Naive thymus-derived CD4-positive, alpha-beta T cell (primary cell): ENCODE measurements around the gene GGT7. TPM values are rescaled to one million over a fixed set of nuclear protein-coding genes. Genes with fewer than 3 reads are reported as not detected.
A peak's percentile ranks its signal among the peaks of the same experiment; 100 is the strongest.

Experiments
- ATAC-seq: fragments of 150-1000 bp; cut with Tn5 transposase; 2 replicates; pipeline ENCODE4 v1.10.0; 2021; ENCODE audit warnings: mild to moderate bottlenecking, moderate library complexity
- CTCF ChIA-PET: fragments of 350-600 bp; sonication (Branson Sonifier 250); formaldehyde crosslinking; loops from one replicate; lab custom pipeline; 2021; ENCODE audit warnings: antibody characterized with exemption; lab: Charles Lee
- POLR2A ChIA-PET: fragments of 350-600 bp; sonication (Branson Sonifier 250); formaldehyde crosslinking; loops from one replicate; lab custom pipeline; 2021; ENCODE audit warnings: antibody characterized with exemption, inconsistent platforms; lab: Charles Lee
- DNase-seq, 9 donors: peaks; one replicate each; pipeline versions ENCODE4 v3.0.0 to v3.0.0-alpha.2; 2020 to 2022; ENCODE audit warnings: mixed read lengths in 1 of 9
- H3K27ac ChIP-seq: one replicate; pipeline ENCODE4 v1.7.0; 2013; ENCODE audit warnings: mild to moderate bottlenecking, low read depth, low read length, moderate library complexity
- H3K27me3 ChIP-seq, 2 donors: one replicate each; pipeline ENCODE4 v1.7.0; 2013; ENCODE audit warnings: low read length in 2 of 2, mild to moderate bottlenecking in 2 of 2, moderate library complexity in 2 of 2; ENCODE audit not compliant: control insufficient read depth in 2 of 2, insufficient read depth in 2 of 2
- H3K36me3 ChIP-seq, 3 experiments: 1 replicate in 2 of 3; 2 replicates in 1 of 3; pipeline ENCODE4 v1.7.0; 2013; ENCODE audit warnings: low read length in 3 of 3, mild to moderate bottlenecking in 3 of 3, moderate library complexity in 1 of 3; ENCODE audit not compliant: insufficient read depth in 3 of 3, control insufficient read depth in 2 of 3
- H3K4me1 ChIP-seq, 2 donors: one replicate each; pipeline ENCODE4 v1.7.0; 2013; ENCODE audit warnings: low read length in 2 of 2, mild to moderate bottlenecking in 2 of 2, moderate library complexity in 1 of 2; ENCODE audit not compliant: control insufficient read depth in 2 of 2, insufficient read depth in 2 of 2
- H3K4me3 ChIP-seq: 2 replicates; pipeline ENCODE4 v1.7.0; 2013; ENCODE audit warnings: mild to moderate bottlenecking, low read length
- H3K9me3 ChIP-seq, 3 experiments: 1 replicate in 2 of 3; 2 replicates in 1 of 3; pipeline ENCODE4 v1.7.0; 2013; ENCODE audit warnings: low read length in 3 of 3; ENCODE audit not compliant: control insufficient read depth in 2 of 3
- H3K27ac Mint-ChIP-seq, 9 donors: one replicate each; pipeline ENCODE4 v1.8.0; 2020 to 2022; ENCODE audit warnings: mixed read lengths in 9 of 9, mild to moderate bottlenecking in 8 of 9, moderate library complexity in 5 of 9, inconsistent platforms in 2 of 9
- H3K27me3 Mint-ChIP-seq, 5 donors: one replicate each; pipeline ENCODE4 v1.8.0; 2021 to 2022; ENCODE audit warnings: mixed read lengths in 5 of 5, mild to moderate bottlenecking in 1 of 5
- H3K36me3 Mint-ChIP-seq, 5 donors: one replicate each; pipeline ENCODE4 v1.8.0; 2020 to 2022; ENCODE audit warnings: mixed read lengths in 5 of 5, mild to moderate bottlenecking in 3 of 5, inconsistent platforms in 1 of 5
- H3K4me1 Mint-ChIP-seq, 7 donors: one replicate each; pipeline ENCODE4 v1.8.0; 2020 to 2022; ENCODE audit warnings: mixed read lengths in 7 of 7, mild to moderate bottlenecking in 3 of 7, inconsistent platforms in 1 of 7
- H3K4me3 Mint-ChIP-seq, 10 donors: one replicate each; pipeline ENCODE4 v1.8.0; 2020 to 2022; ENCODE audit warnings: mild to moderate bottlenecking in 10 of 10, mixed read lengths in 10 of 10, moderate library complexity in 6 of 10, inconsistent platforms in 2 of 10
- H3K9me3 Mint-ChIP-seq, 11 donors: one replicate each; pipeline ENCODE4 v1.8.0; 2020 to 2022; ENCODE audit warnings: mixed read lengths in 11 of 11, mild to moderate bottlenecking in 4 of 11, inconsistent platforms in 1 of 11, moderate library complexity in 1 of 11
- intact Hi-C, 2 donors: fragments of 100-400 bp; cut with micrococcal nuclease; formaldehyde crosslinking; loops; one replicate each; pipeline ENCODE4 v1.15.1; 2023
- polyA plus RNA-seq, 2 donors: library from polyadenylated mRNA; unstranded; fragments of 300-500 nt; fragmentation: Illumina TruSeq; gene quantifications; one replicate each; pipeline ENCODE4 v1.2.3, GENCODE V29; 2021
- total RNA-seq, 6 experiments: library from RNA in 5 of 6; stranded (reverse) in 5 of 6; gene quantifications; 1 replicate in 5 of 6; 2 replicates in 1 of 6; pipeline ENCODE4 v1.2.3 and lab custom pipeline; 2021 to 2026

The GGT7 gene
- total and polyA plus RNA-seq, 7 experiments from 2014 or later, result 6.2 to 50.6 (median 28.9) TPM

DNA sequence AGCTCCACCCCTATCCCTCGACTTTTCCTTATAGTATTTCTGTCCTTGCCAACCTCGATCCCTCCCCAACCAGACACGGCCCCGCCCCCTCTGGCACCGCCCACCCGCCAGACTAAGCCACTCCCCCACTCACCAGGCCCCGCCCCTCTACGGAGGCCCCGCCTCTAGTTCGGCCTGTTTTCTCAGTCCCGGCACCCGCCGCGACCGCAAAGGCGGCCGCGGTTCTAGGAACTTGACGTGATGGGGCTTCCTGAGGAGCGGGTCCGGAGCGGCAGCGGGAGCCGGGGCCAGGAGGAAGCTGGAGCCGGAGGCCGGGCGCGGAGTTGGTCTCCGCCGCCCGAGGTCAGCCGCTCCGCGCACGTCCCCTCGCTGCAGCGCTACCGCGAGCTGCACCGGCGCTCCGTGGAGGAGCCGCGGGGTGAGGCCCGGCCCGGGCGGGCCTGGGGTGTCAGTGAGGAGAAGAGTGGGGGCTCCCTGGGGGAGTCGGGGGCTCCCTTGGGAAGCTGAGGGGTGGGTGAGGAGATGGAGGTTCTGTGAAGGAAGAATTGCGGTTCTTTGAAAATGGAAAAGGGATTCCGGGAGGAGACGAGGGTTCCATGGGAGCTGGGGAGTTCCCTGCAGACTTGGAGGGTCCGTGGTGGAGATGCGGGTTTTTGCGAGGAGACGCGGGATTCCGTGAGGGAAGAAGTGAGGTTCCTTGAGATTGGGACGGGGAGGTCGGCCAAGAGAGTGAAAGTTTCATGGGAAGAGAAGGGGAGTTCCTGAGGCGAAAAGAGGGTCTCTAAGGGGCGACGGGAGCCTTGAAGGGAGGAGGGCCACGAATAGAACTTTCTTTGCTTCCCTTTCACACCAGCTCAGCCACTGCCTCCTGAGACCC, 4.0 kb upstream of the GGT7 start, which contains the start of gene ACSS2:
TSS of gene ACSS2 (plus strand) at position 207 of the 877 bp plus-strand sequence. CDS start at position 241, 34 bp downstream.
- Mint-ChIP-seq H3K9me3 (peaks cover 0 to 1% (median 0%) of the 10 kb centered on the region in 11 donors), H3K36me3 (peaks cover 0 to 7% (median 2%) of the 10 kb centered on the region in 5 donors), H3K4me1 (peaks cover 44 to 79% (median 72%) of the 10 kb centered on the region in 7 donors), H3K27ac (peak within 1 kb of the TSS; percentile 68 to 96 (median 88)), H3K4me3 (peak within 1 kb of the TSS; percentile 78 to 99 (median 90)), H3K27me3 (no peaks in the 10 kb centered on the region)
- H3K27me3 ChIP-seq, result no peaks in the 10 kb centered on the region
- ATAC-seq (peak; percentile 91), DNase-seq (peak in 8 of 9 donors; percentile 88 to 99 (median 92))
- no peaks in the 10 kb centered on the region for H3K9me3 ChIP-seq
- H3K27ac ChIP-seq, result peak within 1 kb of the TSS; percentile 74
- no peaks in the 10 kb centered on the region for H3K36me3 ChIP-seq
- intact Hi-C loops, result loop anchor here (1.0 to 10.0 kb wide), 18 partner anchors 15 to 1176 kb away; partner anchors contain the start of genes GSS (in 2 of the 2), MYH7B (in 2 of the 2), NCOA6 (in 2 of the 2) and RBM39 (in 2 of the 2)
- H3K4me3 ChIP-seq, result peak within 1 kb of the TSS; percentile 87
- ChIA-PET POLR2A (interaction anchor here (0.6 to 6.0 kb wide), 7 partner anchors 10 to 360 kb away, joined by 3 to 32 read pairs (median 3); partner anchors contain the start of genes DYNLRB1, GSS and MYH7B), CTCF (interaction anchor here (0.9 to 6.0 kb wide), 3 partner anchors 11 to 80 kb away, joined by 3 to 33 read pairs (median 4); partner anchors contain the start of genes GSS and MYH7B)
- H3K4me1 ChIP-seq, result peaks cover 35 to 40% of the 10 kb centered on the region in 2 donors

DNA sequence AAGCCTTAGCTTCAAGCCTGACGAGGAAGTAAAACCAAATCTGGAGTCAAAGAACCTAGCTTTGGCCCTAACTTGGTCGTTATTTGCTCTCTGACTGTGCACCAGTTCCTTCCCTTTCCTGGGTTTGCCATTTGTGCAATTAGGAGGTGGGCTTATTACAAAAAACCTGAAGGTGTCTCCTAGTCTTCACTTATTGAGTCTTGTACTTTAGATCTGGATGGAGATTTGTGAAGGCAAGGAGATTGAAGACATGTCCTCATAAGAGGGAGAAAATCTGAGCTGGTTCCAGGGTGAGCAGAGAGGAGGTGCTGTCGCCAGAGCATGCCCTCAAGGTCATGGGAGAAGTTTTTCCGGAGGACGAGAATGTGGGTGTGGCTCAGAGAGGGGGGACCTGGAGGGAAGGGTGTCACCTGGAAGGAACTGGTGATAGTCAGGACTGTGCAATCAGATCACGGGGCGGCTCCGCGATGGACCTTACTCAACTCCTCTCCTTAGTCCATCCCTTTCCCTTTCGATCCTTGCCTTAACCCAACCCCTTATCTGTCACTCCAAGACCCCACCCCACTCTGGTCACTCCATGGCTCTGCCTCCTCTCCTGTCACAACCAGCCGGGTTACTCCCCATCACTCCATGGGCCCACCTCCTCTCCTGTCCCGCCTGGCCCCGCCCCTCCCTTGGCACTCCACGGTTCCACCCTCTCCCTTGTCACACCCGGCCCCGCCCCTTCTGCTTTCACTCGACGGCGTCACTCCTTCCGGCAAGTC, 3.2 kb upstream of the GGT7 start:
- peak overlapping the region; percentile 56 to 95 (median 86) for H3K27ac Mint-ChIP-seq
- Histone ChIP-seq H3K4me3 (peak overlapping the region; percentile 87), H3K27ac (peak overlapping the region; percentile 74), H3K27me3 (no peaks in the 10 kb centered on the region), H3K4me1 (peaks cover 35 to 48% of the 10 kb centered on the region in 2 donors), H3K36me3 (no peaks in the 10 kb centered on the region), H3K9me3 (no peaks in the 10 kb centered on the region)
- peaks cover 0 to 6% (median 0%) of the 10 kb centered on the region in 5 donors for H3K36me3 Mint-ChIP-seq
- no peaks in the 10 kb centered on the region for H3K27me3 Mint-ChIP-seq
- H3K4me3 Mint-ChIP-seq, result peak overlapping the region; percentile 78 to 99 (median 90)
- ChIA-PET POLR2A (interaction anchor here (0.6 to 6.0 kb wide), 6 partner anchors 42 to 360 kb away, joined by 3 to 32 read pairs (median 3); partner anchors contain the start of genes DYNLRB1, GSS and MYH7B), CTCF (interaction anchor here (0.6 to 6.0 kb wide), 6 partner anchors 12 to 220 kb away, joined by 3 to 33 read pairs (median 6); partner anchors contain the start of genes GSS and MYH7B)
- DNase-seq, result peak in 1 of 9 donors; percentile 92
- peaks cover 52 to 83% (median 74%) of the 10 kb centered on the region in 7 donors for H3K4me1 Mint-ChIP-seq
- intact Hi-C loops, result loop anchor here (1.0 to 10.0 kb wide), 18 partner anchors 15 to 1176 kb away; partner anchors contain the start of genes GSS (in 2 of the 2), MYH7B (in 2 of the 2), NCOA6 (in 2 of the 2) and RBM39 (in 2 of the 2)
- peaks cover 0 to 1% (median 0%) of the 10 kb centered on the region in 11 donors for H3K9me3 Mint-ChIP-seq
- peak; percentile 86 for ATAC-seq

DNA sequence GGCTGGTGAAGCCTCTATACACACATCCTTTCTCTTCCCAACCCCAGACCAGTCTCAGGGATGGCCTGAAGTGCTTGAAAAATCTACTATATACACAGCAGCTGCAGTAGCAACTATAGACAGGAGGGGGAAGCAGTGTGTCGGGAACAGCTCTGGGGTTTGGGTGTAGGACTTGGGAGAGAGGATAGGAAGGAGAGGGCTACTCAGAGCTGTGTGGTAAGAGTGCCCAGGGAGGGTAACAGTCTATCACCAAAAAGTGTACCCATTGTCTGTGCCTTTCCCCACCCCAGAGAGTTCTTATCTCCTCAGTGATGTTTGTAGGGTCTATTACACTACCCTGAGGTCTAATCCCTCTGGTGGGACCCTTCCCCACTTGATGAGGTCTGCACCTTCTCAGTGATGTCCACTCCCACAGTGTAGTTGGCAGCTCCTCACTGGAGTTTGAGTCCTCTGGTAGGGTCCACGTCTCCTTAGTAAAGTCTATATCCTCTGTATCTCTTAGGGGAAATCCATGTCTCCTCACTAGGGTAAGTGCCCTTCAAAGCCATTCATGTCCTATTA, 1.5 kb upstream of the GGT7 start:
- DNase-seq (peak in 8 of 9 donors; percentile 19 to 63 (median 36)), ATAC-seq (no peak)
- Histone ChIP-seq H3K36me3 (no peaks in the 10 kb centered on the region), H3K9me3 (no peaks in the 10 kb centered on the region), H3K4me1 (peaks cover 35 to 49% of the 10 kb centered on the region in 2 donors), H3K4me3 (no peak overlapping the region), H3K27me3 (no peaks in the 10 kb centered on the region), H3K27ac (no peak overlapping the region)
- Mint-ChIP-seq H3K4me1 (peaks cover 55 to 90% (median 80%) of the 10 kb centered on the region in 7 donors), H3K27ac (peak overlapping the region; percentile 52 to 92 (median 86)), H3K27me3 (no peaks in the 10 kb centered on the region), H3K36me3 (peaks cover 0 to 4% (median 0%) of the 10 kb centered on the region in 5 donors), H3K4me3 (peak overlapping the region; percentile 85 to 97 (median 88)), H3K9me3 (peaks cover 0 to 1% (median 0%) of the 10 kb centered on the region in 11 donors)
- intact Hi-C loops, result loop anchor here (1.0 to 10.0 kb wide), 7 partner anchors 86 to 871 kb away; partner anchors contain the start of genes CEP250 (in 1 of the 2), EDEM2 (in 1 of the 2), MMP24OS (in 1 of the 2) and RBM39 (in 1 of the 2)
- CTCF ChIA-PET, result interaction anchor here (0.5 to 6.0 kb wide), 8 partner anchors 10 to 356 kb away, joined by 3 to 33 read pairs (median 4); partner anchors contain the start of genes GSS, MYH7B and NCOA6
- POLR2A ChIA-PET, result interaction anchor here (0.6 to 6.0 kb wide), 6 partner anchors 9 to 272 kb away, joined by 3 to 32 read pairs (median 3); partner anchors contain the start of genes GSS and MYH7B

DNA sequence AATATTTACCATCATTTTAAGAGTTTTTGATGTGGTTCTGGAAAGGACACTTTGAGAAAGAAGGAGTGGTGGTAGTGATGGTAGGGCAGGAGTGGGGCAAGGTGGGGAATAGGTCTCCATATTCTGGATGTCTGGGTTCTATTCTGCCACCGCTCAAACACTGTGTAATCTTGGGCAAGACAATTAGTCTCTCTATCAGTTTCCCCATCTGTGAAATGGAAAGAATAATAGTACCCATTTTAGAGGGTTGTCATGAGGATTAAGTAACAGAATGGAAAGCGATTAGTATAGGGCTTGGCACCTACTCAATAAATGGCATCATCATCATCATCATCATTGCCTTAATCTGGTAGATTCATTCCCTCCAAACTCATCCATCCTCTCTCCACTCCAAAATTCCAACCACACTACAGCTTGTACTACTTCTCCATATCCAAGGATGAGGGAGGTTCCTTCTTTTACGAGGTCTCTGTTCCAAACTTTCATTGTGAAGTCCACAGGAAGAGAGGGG, 982 bp upstream of the GGT7 start:
- peaks cover 0 to 1% (median 0%) of the 10 kb centered on the region in 11 donors for H3K9me3 Mint-ChIP-seq
- H3K27me3 Mint-ChIP-seq, result no peaks in the 10 kb centered on the region
- intact Hi-C loops, result loop anchor here (1.0 to 10.0 kb wide), 7 partner anchors 87 to 871 kb away; partner anchors contain the start of genes CEP250 (in 1 of the 2), EDEM2 (in 1 of the 2), MMP24OS (in 1 of the 2) and RBM39 (in 1 of the 2)
- no peak for DNase-seq
- H3K27ac Mint-ChIP-seq, result peak overlapping the region; percentile 66 to 95 (median 86)
- ChIA-PET CTCF (interaction anchor here (0.6 to 6.0 kb wide), 8 partner anchors 10 to 355 kb away, joined by 3 to 33 read pairs (median 3); partner anchors contain the start of genes GSS, MYH7B and NCOA6), POLR2A (interaction anchor here (0.7 to 6.0 kb wide), 5 partner anchors 9 to 869 kb away, joined by 3 to 32 read pairs (median 3); partner anchors contain the start of genes GSS, MYH7B and RBM39)
- no peak for ATAC-seq
- H3K4me3 Mint-ChIP-seq, result peak overlapping the region; percentile 85 to 97 (median 88)
- peaks cover 0 to 3% (median 0%) of the 10 kb centered on the region in 5 donors for H3K36me3 Mint-ChIP-seq
- H3K4me1 Mint-ChIP-seq, result peaks cover 52 to 87% (median 77%) of the 10 kb centered on the region in 7 donors
- Histone ChIP-seq H3K36me3 (no peaks in the 10 kb centered on the region), H3K27ac (peak overlapping the region; percentile 72), H3K4me1 (peaks cover 35 to 49% of the 10 kb centered on the region in 2 donors), H3K9me3 (no peaks in the 10 kb centered on the region), H3K4me3 (no peak overlapping the region), H3K27me3 (no peaks in the 10 kb centered on the region)
